BE2C (cell line): ENCODE data around the gene UBTD1.

Experiments used
- DNase-seq: peaks from one replicate; pipeline ENCODE4 v3.0.0-alpha.2; 2020
- H3K27me3 ChIP-seq: fragments of 250-450 bp; sonication (Bioruptor Pico); 2 replicates; pipeline ENCODE4 v1.5.1; 2020; ENCODE audit warnings: mild to moderate bottlenecking
- H3K36me3 ChIP-seq: fragments of 250-450 bp; sonication (Bioruptor Pico); 2 replicates; pipeline ENCODE4 v1.5.1; 2020; ENCODE audit warnings: mild to moderate bottlenecking
- H3K4me1 ChIP-seq: fragments of 250-450 bp; sonication (Bioruptor Pico); 2 replicates; pipeline ENCODE4 v1.5.1; 2020
- H3K4me3 ChIP-seq: 2 replicates; pipeline ENCODE4 v1.5.1; 2011; ENCODE audit warnings: low read depth, low read length
- H3K9me3 ChIP-seq: fragments of 250-450 bp; sonication (Bioruptor Pico); 2 replicates; pipeline ENCODE4 v1.5.1; 2020
- TF ChIP-seq, protein P1 (sequence below): IDR thresholded peaks from 2 replicates; pipeline ENCODE4 v1.5.1; 2012; ENCODE audit warnings: mild to moderate bottlenecking, low read depth, low read length

UBTD1 gene

DNA sequence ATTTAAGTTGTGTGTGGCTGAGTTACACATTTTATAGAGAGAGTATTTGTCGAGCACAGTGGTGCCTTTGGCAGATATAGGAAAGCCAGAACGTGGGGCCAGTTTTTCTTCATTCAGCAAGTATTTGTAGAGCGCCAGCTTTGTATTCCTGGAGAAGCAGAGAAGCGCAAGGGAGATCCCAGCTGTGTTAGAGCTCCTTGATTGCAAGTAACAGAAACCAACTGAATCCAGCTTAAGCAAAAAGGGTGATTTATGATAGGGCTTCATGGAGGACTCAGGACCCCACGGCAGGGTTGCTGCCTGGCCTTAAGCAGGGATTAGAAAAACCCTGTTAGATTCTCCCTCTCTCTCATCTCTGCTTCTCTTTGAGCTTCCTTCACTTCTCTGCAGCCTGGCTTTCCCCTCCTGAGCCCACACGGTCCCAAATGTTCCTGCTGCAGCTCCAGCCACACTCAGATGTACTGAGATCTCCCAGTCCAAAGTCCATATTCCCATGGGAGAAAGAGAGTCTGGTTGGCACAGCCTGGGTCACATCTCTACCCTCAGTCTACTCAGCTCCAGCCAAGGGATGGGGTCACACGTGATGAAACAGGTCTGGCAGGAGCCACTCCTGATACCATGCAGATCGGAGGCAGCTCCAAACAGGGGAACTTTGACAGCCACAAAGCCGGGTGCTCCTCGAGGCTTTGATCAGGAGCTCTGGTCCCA lies 16.7 kb downstream of the UBTD1 start:
- DNase-seq, result no peak
- Histone ChIP-seq H3K4me1 (peaks cover 3% of the 10 kb centered on the region; the same call in 1 of the 2 replicates), H3K36me3 (no peaks in the 10 kb centered on the region), H3K9me3 (no peaks in the 10 kb centered on the region), H3K4me3 (no peak overlapping the region), H3K27me3 (no peaks in the 10 kb centered on the region)
- TF ChIP-seq, protein P1, sequence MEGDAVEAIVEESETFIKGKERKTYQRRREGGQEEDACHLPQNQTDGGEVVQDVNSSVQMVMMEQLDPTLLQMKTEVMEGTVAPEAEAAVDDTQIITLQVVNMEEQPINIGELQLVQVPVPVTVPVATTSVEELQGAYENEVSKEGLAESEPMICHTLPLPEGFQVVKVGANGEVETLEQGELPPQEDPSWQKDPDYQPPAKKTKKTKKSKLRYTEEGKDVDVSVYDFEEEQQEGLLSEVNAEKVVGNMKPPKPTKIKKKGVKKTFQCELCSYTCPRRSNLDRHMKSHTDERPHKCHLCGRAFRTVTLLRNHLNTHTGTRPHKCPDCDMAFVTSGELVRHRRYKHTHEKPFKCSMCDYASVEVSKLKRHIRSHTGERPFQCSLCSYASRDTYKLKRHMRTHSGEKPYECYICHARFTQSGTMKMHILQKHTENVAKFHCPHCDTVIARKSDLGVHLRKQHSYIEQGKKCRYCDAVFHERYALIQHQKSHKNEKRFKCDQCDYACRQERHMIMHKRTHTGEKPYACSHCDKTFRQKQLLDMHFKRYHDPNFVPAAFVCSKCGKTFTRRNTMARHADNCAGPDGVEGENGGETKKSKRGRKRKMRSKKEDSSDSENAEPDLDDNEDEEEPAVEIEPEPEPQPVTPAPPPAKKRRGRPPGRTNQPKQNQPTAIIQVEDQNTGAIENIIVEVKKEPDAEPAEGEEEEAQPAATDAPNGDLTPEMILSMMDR, result no peak

DNA sequence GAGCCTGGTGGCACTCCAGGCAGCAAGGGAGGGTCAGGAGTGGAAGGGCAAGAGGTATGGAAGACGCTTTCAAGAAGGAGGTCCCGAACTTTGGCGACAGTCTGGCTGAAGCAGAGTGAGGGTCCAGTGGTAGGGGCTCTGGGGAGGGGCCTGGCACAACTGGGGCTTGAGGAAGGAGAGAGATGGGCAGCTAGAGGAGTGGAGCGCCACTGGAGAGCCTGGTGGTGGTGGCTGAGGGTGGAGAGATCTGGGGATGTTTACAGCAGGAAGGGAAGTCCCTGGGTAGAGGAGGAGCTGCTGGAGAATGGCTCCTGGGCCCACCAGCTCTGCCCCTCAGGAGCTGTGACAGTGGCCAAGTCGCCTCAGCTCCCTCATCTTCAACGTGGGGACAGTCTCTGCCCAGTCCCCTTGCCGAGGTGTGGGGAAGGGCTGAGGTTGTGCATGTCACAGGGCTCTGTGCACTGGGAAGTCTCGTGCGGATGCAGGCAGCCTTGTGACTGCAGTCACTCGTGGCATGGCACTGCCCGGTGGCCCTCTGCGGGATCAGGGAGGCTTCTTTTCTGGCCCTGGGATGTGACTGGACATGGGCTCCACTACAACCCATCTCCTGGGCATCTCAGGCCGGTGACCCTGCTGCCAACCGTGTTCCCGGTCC lies 18.5 kb downstream of the UBTD1 start:
- no peak overlapping the region for H3K4me3 ChIP-seq
- no peaks in the 10 kb centered on the region for H3K9me3 ChIP-seq

DNA sequence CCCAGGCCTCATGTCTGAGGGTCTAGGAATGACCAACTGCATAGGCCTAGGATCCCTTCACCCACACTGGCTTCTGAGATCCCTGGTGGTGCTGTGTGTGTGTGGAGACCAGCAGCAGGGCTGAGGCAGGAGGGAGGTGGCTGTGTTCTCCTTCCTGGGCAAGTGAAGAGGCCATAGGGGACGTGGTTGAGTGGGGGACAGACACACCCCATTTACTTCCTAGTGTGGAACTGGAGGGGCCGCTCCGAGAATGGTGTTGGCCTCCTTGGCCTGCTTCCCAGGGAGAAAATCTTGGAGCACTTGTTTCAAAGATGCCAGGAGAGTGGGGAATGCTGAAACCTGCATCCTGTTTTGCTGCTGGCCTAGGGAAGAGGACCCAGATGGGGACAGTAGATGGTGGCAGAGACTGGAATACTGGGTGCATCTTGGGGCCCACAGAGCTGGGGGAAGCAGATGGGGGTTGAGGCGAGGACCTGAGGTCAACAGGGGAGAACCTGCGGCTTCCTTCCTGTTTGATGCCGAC lies 19.1 kb downstream of the UBTD1 start:
- Histone ChIP-seq H3K9me3 (no peaks in the 10 kb centered on the region), H3K4me1 (peaks cover 3% of the 10 kb centered on the region; the same call in 1 of the 2 replicates), H3K27me3 (no peaks in the 10 kb centered on the region), H3K4me3 (no peak overlapping the region), H3K36me3 (no peaks in the 10 kb centered on the region)
- TF ChIP-seq, protein P1, result no peak
- DNase-seq, result no peak

More for the DNA sequence above, 18.5 kb downstream of the UBTD1 start:
- H3K36me3 ChIP-seq, result no peaks in the 10 kb centered on the region
- DNase-seq, result no peak
- H3K4me1 ChIP-seq, result peaks cover 3% of the 10 kb centered on the region; the same call in 1 of the 2 replicates
- no peaks in the 10 kb centered on the region for H3K27me3 ChIP-seq
- TF ChIP-seq, protein P1, result no peak

DNA sequence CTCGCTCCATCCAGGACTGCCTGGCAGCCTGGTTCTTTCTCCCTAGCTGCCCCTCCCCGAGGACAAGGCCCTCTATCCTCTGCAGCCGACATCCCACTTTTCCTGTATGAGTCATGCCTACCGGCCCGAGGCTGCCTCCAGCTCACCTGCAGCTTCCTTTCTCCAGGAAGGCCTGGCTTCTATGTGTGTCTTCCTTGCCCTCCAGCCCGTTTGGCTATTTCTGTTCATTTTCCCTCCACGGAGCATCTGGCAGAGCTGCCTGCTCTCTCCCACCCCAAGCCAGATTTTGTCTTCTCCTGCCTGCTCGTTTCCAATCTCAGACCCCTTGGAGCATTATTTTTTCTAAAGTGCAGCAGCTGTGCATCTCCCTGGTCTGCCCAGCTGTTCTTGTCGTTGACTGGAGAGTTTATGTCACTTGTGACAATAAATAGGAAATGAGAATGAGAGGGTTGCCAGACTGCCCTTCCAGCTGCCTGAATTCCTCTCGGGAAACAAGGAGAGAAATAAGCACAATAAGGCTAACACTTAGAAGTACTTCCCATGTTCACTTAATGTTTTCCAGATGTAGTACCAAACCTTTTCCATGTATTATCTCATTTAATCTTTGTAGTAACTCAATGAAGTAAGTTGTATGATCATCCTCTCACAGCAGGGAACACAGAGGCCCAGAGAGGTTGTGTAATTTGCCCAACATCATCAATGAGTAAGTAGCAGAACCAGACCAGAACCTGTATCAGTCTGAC lies 19.7 kb downstream of the UBTD1 start:
- Histone ChIP-seq H3K4me1 (peaks cover 3% of the 10 kb centered on the region; the same call in 1 of the 2 replicates), H3K9me3 (no peaks in the 10 kb centered on the region), H3K36me3 (no peaks in the 10 kb centered on the region), H3K27me3 (no peaks in the 10 kb centered on the region), H3K4me3 (no peak overlapping the region)
- TF ChIP-seq, protein P1, result no peak
- peak; percentile 40 for DNase-seq

DNA sequence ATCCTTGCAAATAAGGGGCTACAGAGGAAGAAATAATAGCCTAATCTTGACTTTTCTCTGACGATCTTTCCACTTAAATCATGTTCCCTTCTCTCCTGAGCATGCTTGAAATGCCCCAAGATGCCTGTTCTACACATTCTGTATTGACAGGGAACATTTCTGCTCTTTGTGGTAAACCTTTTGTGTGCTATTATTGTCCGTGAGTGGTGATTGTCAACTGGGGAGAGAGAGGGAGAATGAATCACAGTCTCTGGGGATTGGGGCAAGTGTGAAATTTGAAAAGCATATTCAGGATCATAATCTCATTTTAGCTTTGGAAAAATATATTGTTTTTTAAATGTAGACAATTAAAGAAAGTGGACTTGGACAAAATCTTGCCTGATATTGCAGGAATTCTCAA lies 20.6 kb downstream of the UBTD1 start:
- DNase-seq, result no peak
- no peaks in the 10 kb centered on the region for H3K36me3 ChIP-seq
- peaks cover 3% of the 10 kb centered on the region; the same call in 1 of the 2 replicates for H3K4me1 ChIP-seq
- no peaks in the 10 kb centered on the region for H3K9me3 ChIP-seq
- no peak overlapping the region for H3K4me3 ChIP-seq
- TF ChIP-seq, protein P1, result no peak
- no peaks in the 10 kb centered on the region for H3K27me3 ChIP-seq
